ENCODE data around the gene KCNQ1OT1. TPM values are rescaled to one million over a fixed set of nuclear protein-coding genes. Genes with fewer than 3 reads are reported as not detected.
A peak's percentile ranks its signal among the peaks of the same experiment; 100 is the strongest.

The KCNQ1OT1 gene
- total and polyA plus RNA-seq, 9 of the 15 experiments (the other 6 are each of a cell fraction or from before 2014, with no cell fraction given): 0.04 to 2.3 (median 0.74) TPM

GRCh38 chr11:2741377-2742131 lies 41.8 kb upstream of the KCNQ1OT1 start (continued):
- TF ChIP-seq MAZ (CRISPR knock-in tag; conservative IDR thresholded peaks at IDR 0.05 in 1 of 2, IDR thresholded peaks at IDR 0.05 in 1 of 2) (peak; percentile 47 to 73; a peak in 2 of 4 replicates), ZNF766 (CRISPR knock-in tag; conservative IDR thresholded peaks at IDR 0.05) (0 out of 2 replicates have a peak, but pooled peaks have one; percentile 26), ID3 (CRISPR knock-in tag; IDR thresholded peaks at IDR 0.05) (no peak), ID3 (tag; IDR thresholded peaks at IDR 0.05) (peak; percentile 25; the same call in 1 of the 2 replicates), CBFA2T2 (conservative IDR thresholded peaks at IDR 0.05) (peak; percentile 5; the same call in 1 of the 2 replicates), CEBPG (CRISPR knock-in tag; IDR thresholded peaks at IDR 0.05) (peak; percentile 43; the same call in 1 of the 2 replicates), CEBPG (tag; conservative IDR thresholded peaks at IDR 0.05 in 1 of 2, IDR thresholded peaks at IDR 0.05 in 1 of 2) (no peak), FOXA3 (CRISPR knock-in tag; conservative IDR thresholded peaks at IDR 0.05 in 1 of 2, IDR thresholded peaks at IDR 0.05 in 1 of 2) (peak in 1 of 2 experiments; percentile 44; a peak in 1 of 4 replicates), ZFX (CRISPR knock-in tag; IDR thresholded peaks at IDR 0.05) (peak; percentile 43; the same call in 1 of the 2 replicates), TAF1 (IDR thresholded peaks at IDR 0.05; ENCODE audit: control insufficient read depth, extremely low read depth, insufficient read depth, low read length, severe bottlenecking) (no peak), MECOM (CRISPR knock-in tag; IDR thresholded peaks at IDR 0.05) (no peak)
